GM18870 (cell line): ENCODE results near the gene UBE2S.

Experiments
- ATAC-seq: cut with Tn5 transposase; IDR thresholded peaks from one replicate; pipeline ENCODE4 v1.9.1; 2021; ENCODE audit warnings: moderate library complexity; ENCODE audit not compliant: unreplicated experiment

UBE2S gene

DNA sequence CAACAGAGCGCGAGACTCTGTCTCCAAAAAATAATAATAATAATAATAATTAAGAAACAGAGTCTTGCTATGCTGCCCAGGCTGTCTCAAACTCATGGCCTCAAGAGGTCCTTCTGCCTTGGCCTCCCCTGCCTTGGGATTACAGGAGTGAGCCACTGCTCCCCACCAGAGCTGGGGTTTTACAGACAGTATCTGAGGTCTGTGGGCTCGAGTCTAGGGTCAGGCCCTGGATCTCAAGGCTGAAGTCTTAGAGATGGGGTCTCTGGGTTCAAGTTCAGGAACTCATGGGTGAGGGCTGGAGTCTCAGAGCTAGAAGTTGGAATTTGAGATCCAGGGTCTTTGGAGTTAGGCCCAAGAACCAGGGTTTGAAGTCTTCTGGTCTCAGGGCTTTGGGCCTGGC lies 40.8 kb downstream of the UBE2S start:
- no peak for ATAC-seq

DNA sequence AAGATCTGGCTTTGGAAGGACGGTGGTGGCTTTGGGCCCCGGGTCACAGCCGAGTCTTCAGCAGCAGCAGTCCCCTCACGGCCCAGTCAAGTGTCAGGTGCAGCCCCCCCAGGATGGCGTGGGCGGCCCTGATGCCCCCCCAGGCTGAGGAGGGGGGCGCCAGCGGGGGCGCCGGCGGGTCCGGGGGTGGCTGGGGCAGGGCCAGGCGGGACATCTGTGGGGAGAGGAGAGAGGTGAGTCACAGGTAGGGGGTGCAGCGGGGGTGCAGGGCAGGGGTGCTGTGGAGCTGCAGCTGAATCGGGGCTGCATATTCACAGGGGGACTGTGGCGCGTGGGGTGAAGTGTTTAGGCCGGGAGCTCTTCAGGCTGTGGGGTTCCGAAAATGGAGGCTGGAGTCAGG lies 41.6 kb downstream of the UBE2S start:
- ATAC-seq = no peak

DNA sequence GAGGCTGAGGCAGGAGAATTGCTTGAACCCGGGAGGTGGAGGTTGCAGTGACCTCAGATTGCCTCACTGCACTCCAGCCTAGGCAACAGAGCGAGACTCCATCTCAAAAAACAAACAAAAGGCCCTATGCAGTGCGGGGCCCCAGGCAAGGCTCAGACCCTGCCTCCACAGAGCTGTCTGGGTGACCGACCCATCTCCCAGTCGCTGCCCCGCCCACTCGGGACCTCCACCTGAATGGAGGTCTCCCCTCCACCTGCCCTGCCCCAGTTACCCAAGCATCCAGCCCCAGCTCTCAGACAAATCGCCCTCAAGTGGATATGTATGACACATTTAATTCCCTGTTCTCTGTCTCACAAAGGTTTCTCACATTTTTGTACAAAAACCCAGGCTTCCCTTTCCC lies 42.3 kb downstream of the UBE2S start:
- no peak for ATAC-seq

DNA sequence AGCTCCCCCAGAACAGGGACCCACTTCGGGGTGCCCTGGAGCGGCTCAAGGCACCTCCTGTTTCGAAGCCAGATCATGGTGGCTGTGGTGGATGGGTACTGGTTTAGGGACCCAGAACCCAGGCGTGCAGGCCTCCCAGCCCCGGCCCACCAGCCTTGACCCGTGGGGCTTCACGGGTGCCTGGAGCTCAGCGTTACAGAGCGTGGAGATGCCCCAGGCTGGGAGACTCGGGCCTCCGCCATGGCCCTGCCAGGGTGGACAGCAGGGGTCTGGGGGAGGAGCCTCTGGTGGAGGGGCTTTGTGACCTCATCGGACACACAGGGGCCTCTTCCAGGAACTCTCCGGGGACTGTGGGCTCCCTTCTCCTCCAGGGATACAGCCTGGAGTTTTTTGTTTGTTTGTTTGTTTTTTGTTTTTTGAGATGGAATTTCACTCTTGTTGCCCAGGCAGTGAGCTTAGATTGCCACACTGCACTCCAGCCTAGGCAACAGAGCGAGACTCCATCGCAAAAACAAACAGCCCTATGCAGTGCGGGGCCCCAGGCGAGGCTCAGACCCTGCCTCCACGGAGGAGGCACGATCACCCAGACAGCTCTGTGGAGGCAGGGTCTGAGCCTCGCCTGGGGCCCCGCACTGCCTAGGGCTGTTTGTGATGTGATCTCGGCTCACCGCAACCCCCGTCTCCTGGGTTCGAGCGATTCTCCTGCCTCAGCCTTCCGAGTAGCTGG lies 44.4 kb downstream of the UBE2S start, which contains the start of gene GARIN5B:
GARIN5B (minus strand) TSS at position 271 of the 727 bp plus-strand sequence; CDS start at position 77, 194 bp downstream.
- ATAC-seq = no peak

DNA sequence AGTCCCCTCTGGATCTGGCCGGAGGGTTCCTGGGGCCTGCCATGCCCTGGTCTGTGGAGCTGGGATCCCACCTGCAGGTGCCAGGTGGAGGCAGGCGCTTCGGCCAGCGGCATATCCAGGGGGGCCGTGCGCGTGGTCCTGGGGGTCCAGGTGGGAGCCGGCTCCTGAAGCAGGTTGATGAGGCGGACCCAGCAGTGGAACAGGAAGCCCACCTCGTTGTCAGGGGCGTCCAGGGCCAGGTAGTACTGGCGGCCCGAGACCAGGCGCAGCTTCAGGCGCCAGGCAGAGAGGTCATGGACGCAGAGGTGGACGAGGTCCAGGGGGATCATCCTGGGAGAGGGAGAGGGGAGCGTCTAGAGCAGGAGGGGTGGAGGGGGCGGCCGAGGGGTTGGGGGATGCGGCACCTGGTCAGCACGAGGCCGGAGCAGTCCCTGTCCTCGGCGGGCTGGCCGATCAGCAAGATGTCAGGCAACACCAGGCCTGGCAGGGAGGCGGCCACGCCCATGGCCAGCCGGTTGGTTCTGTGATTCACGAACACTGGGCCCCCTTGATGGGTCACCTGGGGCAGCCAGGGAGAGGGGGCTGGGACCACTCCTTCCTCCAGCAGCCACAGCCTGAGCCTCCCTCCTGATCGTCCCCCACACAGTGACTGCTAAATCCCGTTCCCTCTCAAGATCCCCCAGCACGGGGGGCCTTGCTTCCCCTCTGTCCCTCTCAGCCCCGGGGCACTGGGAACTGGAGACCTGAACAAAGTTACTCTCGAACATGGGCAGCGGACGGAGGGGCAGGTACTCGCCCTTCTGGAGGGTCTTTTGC lies 45.2 kb downstream of the UBE2S start:
- no peak for ATAC-seq

DNA sequence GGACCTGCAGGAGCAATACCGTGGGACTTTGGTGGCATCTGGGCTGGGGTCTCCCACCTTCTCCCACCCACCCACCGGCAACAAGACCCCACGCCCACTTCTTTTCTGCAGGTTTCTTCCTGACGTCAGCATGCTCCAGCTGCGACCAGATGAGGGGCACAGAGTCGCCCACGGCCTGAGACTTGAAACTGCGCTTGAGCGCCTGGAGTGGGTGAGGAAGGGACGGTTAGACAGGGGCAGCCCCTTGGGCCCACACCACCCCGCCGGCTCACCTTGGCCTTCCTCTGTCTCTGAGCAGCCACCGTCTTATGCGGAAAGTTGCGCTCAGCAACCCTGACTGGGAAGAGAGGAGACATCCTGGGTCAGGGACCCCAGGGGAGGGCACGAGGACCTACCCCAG lies 46.7 kb downstream of the UBE2S start:
- ATAC-seq = no peak

DNA sequence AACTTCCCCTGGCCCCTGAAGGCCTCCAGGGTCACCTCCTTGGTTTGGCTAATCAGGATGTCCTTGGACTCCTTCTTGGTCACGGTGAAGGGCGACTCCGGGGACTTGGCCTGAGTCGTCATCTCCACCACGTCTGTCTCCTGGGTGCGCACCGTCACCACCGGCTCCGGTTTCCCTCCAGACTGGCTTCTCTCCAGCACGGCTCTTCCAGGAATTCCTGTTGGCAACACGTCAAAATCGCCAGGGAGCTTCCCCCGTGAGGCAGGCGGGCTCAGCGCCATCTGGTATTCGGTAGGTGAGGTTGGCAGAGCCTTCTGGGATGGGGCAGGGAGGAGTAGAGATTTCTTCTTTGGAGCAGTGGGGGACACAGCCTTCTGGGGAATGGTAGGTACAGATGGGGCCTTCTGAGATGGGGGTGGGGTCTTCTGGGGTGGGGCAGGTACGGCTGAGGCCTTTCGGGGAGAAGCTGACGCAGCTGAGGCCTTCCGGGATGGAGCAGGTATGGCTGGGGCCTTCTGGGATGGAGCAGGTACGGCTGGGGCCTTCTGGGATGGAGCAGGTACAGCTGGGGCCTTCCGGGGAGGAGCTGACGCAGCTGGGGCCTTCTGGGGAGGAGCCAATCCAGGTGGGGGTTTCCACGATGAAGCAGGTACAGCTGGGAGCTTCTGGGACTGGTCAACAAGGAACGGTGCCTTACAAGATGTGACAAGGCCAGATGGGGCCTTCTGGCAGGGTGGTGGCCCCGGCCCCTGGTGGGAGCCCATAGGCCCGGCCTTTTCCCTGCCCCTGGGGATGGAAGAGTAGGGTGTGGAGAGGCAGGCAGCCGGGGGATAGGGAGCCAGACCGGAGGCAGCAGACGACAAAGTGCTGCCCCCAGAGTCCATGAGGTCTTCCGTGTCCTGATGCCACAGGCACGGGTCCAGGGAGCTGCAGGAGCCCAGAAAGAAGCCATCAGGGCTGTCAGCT lies 48.4 kb downstream of the UBE2S start:
- ATAC-seq = no peak

DNA sequence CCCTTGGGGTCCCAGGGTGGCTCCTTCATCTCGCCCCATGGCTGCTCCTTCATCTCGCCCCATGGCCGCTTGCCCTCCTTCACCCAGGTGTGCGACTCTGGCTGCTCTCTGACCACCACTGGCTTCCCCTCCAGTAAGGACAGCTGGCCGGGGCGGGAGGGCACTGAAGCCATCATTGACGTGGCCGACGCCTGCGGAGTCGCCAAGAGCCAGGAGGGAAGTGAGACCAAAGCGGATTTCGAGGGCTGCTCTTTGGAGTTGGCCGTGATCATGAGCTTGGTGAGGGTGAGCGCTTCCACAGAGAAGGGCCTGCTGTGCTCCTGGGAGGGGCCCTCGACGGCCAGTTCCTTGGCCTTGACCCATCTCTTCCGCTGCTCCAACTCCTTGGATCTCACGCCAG lies 49.1 kb downstream of the UBE2S start:
- ATAC-seq = no peak

DNA sequence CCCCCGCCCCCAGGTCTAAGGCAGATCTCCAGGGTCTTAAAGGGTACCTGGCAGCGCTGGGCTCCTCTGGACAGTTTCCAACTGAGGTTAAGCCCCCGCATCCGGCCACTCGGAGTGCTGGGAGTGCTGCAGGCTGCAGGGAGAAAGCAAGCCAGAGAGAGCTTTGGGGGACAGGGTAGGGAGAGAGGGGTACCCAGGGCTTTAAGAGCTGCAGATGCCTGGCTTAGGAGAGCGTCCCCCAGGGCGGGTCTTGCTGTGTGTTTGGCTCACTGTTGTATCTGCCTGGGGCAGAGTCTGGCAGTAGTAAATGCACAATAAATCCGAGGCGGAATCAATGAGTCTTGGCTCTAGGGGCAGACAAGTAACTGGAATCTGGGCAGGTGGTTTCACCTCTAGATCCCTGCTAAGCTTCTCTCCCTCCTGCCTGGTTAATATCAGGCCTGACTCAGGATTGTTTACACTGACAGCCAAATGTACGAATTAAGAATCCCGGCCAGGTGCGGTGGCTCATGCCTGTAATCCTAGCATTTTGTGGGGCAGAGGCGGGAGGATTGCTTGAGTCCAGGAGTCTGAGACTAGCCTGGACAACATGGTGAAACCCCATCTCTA lies 52.3 kb downstream of the UBE2S start:
- ATAC-seq = no peak

DNA sequence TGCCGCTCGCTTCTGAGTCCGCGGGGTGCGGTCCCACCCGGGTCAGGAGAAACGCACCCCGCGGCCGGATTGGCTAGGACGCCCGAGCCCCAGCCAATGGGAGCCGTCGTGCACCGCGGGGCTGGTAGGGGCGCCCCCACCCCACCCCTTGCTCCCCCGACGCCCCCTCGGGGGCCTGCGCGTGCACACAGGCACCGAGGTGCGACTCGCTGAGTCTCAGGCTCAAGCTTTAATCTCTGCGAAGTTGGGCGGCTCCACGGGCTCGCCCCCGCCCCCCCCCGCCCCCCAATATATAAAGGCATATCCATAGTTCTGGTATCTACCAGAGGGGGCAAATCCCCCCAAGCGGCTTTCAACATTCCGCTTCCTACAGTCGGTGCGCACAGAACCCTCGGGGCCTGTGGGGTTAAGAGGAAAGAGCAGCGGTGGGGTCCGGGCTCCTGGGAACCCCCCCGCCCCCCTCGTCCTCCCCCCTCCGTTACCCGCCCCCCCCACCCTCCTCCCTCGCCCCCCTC lies 52.8 kb downstream of the UBE2S start, which contains the start of gene COX6B2:
COX6B2 (minus strand) TSS at position 22 of the 515 bp plus-strand sequence. CDS start 198 bp downstream, outside the sequence.
- no peak for ATAC-seq

DNA sequence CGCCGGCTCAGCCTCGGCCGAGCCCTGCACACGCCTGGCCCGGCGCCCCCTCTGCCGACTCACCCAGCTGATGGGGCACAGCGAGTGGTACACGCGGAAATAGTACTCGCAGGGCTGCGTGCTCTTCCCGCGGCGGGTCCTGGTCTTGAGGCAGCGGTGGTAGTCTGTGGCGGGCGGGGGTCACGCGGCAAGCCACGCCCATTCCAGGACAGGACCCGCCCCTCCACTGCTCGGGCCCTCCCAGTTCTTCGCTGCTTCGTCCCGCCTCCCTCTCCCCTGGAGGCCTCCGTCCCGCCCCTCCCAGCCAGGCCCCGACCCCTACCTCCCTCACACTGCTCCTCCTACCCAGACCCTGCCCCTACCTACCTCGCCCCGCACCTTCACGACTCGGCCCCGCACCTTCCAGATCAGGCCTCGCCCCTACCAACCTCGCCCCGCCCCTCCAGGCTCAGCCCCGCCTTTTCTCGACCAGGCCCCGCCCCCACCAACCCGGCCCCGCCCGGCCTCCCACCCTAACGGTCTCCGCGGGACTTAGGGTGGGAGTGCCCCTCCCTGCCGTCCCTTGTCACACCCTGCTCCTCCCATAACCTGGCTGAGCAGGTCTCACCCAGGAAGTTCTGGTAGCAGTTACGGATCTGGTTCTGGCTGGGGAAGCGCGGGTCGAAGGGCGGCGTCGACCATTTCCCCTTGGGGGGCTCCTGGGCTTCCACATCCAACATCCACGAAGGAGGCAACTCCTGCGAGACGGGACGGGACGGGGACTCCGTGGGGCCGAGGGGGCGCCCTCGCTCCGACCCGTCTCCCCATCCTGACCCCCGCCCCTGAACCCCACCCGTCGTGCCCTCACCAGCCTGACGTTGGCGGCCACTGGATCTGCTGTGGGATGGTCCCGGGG lies 53.5 kb downstream of the UBE2S start:
- ATAC-seq = no peak

DNA sequence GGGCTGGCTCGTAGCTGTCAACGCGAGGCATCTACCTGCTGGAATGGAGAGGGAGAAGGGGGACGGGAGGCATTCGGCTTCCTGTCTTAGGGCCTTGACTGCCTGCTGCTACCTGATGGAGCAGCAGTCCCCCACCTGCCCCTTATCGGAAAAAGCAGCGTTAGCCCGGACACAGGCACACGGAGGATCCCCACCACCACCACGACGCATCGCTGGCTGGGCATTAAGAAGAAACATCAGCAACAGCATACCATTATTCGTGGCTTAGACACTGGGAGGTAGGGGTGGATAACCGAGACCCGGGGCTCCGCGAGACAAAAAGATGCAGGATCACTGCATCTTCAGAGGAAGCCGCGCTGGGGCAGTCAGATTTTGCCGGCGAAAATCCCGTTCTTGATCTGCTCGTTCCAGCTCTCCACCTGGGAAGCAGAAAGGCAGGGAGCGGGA lies 54.2 kb downstream of the UBE2S start:
- ATAC-seq = no peak

DNA sequence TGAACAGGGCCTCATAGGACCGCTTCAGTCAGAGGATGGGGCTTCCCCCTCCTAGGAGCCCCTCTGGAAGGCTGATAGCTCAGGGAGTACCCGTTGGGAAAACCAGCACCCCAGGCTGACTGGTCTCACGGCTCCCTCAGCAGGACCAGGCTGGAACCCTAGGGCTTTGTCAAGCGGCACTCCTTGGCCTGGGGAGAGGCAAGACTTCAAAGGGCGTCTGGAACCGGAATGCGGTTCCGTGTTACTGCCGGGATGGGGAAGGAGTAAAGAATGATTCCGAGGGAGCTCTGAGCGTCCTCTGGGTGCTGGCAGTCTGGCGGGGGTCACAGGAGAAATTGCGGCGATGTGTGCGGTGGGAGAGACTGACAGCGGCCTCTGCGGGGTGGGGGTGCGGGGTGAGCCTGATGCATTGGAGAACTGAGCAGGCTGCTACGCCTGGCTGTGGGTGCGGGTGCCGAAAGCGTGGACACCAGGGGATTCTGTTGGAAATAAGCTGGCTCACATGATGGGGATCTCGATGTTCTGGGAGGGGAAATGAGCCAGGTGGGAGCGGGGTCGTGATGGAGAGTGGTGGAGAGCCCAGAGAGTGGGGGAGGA lies 54.9 kb downstream of the UBE2S start:
- ATAC-seq = no peak

DNA sequence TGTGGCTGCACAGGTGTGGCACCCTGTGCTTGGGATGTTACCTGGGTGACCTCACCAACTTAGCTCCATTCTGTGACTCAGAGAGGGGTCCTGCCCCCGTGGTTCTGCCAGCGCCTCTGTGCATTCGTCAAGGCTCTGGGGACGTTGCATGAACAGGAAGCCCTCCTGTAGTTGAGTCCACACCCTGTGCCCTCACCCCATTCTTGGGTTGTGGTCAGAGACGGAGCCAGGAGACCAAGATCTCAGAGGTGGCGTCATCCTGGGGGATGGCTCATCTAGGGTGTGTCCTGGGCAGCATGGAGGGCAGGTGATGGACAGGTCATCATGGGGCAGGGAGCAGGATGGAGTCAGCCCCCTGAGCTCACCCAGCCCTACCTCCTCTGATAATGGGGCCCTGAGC lies 55.5 kb downstream of the UBE2S start:
- no peak for ATAC-seq

DNA sequence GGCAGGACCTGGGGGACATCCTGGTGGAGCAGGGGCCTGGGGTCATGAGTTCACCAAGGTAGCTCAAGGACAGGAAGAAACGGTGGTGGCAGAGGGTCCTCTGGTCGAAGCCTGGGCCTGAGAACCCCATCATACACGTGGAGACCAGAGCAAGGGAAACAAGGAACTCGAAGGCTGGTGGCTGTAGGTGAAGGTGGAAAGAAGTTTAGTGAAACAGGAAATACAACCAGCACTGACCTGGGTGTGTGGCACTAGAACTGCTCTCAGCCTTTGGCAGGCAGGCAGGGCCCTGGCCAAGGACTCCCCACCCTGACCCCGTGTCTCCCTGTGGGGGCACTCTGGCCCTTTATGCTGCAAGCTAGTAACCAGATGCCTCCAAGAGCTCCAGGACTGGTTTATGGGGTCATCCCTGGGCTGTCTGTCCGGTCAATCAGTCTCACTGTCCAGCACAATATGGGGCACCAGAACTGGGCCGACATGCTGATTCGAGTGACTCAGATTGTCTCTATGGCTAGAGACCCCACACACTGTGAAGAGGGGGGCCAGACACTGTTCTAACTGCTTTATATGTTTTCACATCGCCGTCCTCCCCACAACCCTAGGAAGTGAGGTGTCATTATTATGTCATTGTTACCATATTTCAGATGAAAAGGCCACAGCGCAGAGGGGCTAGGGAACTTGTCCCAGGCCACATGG lies 56.8 kb downstream of the UBE2S start:
- ATAC-seq = no peak
